ENCODE measurements around the gene MEGF6. TPM values are rescaled to one million over a fixed set of nuclear protein-coding genes. Genes with fewer than 3 reads are reported as not detected.

The MEGF6 gene
- total and polyA plus RNA-seq, 2 donors (not counting 3 experiments of a cell fraction or from before 2014, with no cell fraction given), result 22.5 to 63.7 TPM

GRCh38 chr1:3491291-3492246 lies 119.7 kb downstream of the MEGF6 start:
- ChIA-PET POLR2A (no interaction called here), CTCF (interaction anchor here (0.5 to 5.8 kb wide), 25 partner anchors 9 to 233 kb away, joined by 3 to 150 read pairs (median 5); partner anchors contain the start of gene TPRG1L)
- intact Hi-C loops (cut with micrococcal nuclease) (loop anchor here (1.0 to 5.0 kb wide), 7 partner anchors 49 to 231 kb away; no protein-coding TSS in a partner anchor), dilution Hi-C loops (cut with MboI; ENCODE audit: extremely low pct_ligation_motif_present, low sequenced_read_pairs) (no loop called here)
- Histone ChIP-seq H3K27me3 (ENCODE audit: control insufficient read depth in 2 of 2, insufficient read depth in 2 of 2, low read length in 2 of 2) (no peaks in the 10 kb centered on the region), H3K9me3 (replicated peaks; ENCODE audit: control insufficient read depth, insufficient read depth, low read length) (no peaks in the 10 kb centered on the region), H3K9ac (replicated peaks; ENCODE audit: extremely low read depth, insufficient read depth, low read length) (no peak overlapping the region), H3K9me1 (replicated peaks; ENCODE audit: control insufficient read depth, extremely low read depth, insufficient read depth, low read length) (no peaks in the 10 kb centered on the region), H2AFZ (ENCODE audit: low read depth, low read length) (no peak overlapping the region), H3K36me3 (ENCODE audit: control insufficient read depth in 2 of 2, extremely low read depth in 1 of 2, insufficient read depth in 2 of 2, low read length in 2 of 2) (no peaks in the 10 kb centered on the region), H3K4me1 (ENCODE audit: control insufficient read depth, extremely low read depth, insufficient read depth, low read length) (no peaks in the 10 kb centered on the region), H4K20me1 (replicated peaks; ENCODE audit: control insufficient read depth, extremely low read depth, insufficient read depth, low read length) (no peaks in the 10 kb centered on the region), H3K27ac (ENCODE audit: insufficient read depth, low read depth, low read length) (no peak overlapping the region), H3K4me2 (ENCODE audit: insufficient read depth, low read length) (no peak overlapping the region), H3K79me2 (ENCODE audit: control insufficient read depth, insufficient read depth, low read length) (no peaks in the 10 kb centered on the region), H3K4me3 (replicated peaks in 1 of 3; ENCODE audit: insufficient read depth in 1 of 3, low read depth in 1 of 3, low read length in 3 of 3) (no peak overlapping the region)
- TF ChIP-seq CTCF (IDR thresholded peaks at IDR 0.05; ENCODE audit: extremely low read depth in 1 of 2, insufficient read depth in 1 of 2, low read depth in 1 of 2, low read length in 2 of 2) (peak; percentile 88 to 98), MYC (IDR thresholded peaks at IDR 0.05; ENCODE audit: low read depth, low read length) (no peak)
- FAIRE-seq (peak; percentile 70), DNase-seq (ENCODE audit: low read depth, low spot score) (peak; percentile 62)
- BruUV-seq (replicated peaks), result no TSS peak

Data from endothelial cell of umbilical vein (primary cell).